PC-9 (cell line): ENCODE results near the gene EGLN2. TPM values are rescaled to one million over a fixed set of nuclear protein-coding genes. Genes with fewer than 3 reads are reported as not detected.

ENCODE experiments used
- BruUV-seq: library from RNA; stranded (reverse); fragments of 400-500 nt; replicated peaks from 2 replicates; lab custom pipeline; 2021; lab: Mats Ljungman, UMichigan
- CTCF ChIA-PET: fragments of 300-600 bp; sonication (Branson Sonifier 250); formaldehyde crosslinking; loops from one replicate; lab custom pipeline; 2022; ENCODE audit warnings: antibody characterized with exemption; lab: Charles Lee
- POLR2A ChIA-PET: fragments of 300-600 bp; sonication (Branson Sonifier 250); formaldehyde crosslinking; loops from one replicate; lab custom pipeline; 2022; ENCODE audit warnings: antibody characterized with exemption; ENCODE audit not compliant: unreplicated experiment; lab: Charles Lee
- DNase-seq, 2 experiments: peaks; one replicate each; pipeline versions ENCODE4 v3.0.0 to v3.0.0-alpha.2; 2015 to 2022; ENCODE audit warnings: mixed read lengths in 1 of 2
- H2AFZ ChIP-seq: fragments of 200-600 bp; sonication (generic); 2 replicates; pipeline ENCODE4 v1.8.1; 2017; ENCODE audit warnings: antibody characterized with exemption
- H3F3A ChIP-seq: fragments of 200-600 bp; sonication (generic); 2 replicates; pipeline ENCODE4 v1.8.1; 2017; ENCODE audit warnings: antibody characterized with exemption, mild to moderate bottlenecking, low read depth; ENCODE audit not compliant: insufficient read depth
- H3K27ac ChIP-seq: fragments of 200-600 bp; sonication (generic); 2 replicates; pipeline ENCODE4 v1.6.1; 2016; ENCODE audit warnings: mixed run types
- H3K27me3 ChIP-seq: fragments of 200-600 bp; sonication (generic); 2 replicates; pipeline ENCODE4 v1.6.1; 2016; ENCODE audit warnings: low read depth, mixed run types; ENCODE audit not compliant: insufficient read depth
- H3K36me3 ChIP-seq: fragments of 200-600 bp; sonication (generic); 2 replicates; pipeline ENCODE4 v1.6.1; 2016; ENCODE audit warnings: low read depth, mixed run types
- H3K4me1 ChIP-seq: fragments of 200-600 bp; sonication (generic); replicated peaks from 2 replicates; pipeline ENCODE4 v1.6.1; 2016; ENCODE audit warnings: mixed run types; ENCODE audit not compliant: insufficient read depth
- H3K4me2 ChIP-seq: fragments of 200-600 bp; sonication (generic); 2 replicates; pipeline ENCODE4 v1.6.1; 2017; ENCODE audit warnings: mixed run types
- H3K4me3 ChIP-seq: fragments of 200-600 bp; sonication (generic); 2 replicates; pipeline ENCODE4 v1.6.1; 2016; ENCODE audit warnings: mixed run types
- H3K79me2 ChIP-seq: fragments of 200-600 bp; sonication (generic); 2 replicates; pipeline ENCODE4 v1.6.1; 2017; ENCODE audit warnings: low read depth, mixed run types
- H3K9me2 ChIP-seq: fragments of 200-600 bp; sonication (generic); 2 replicates; pipeline ENCODE4 v1.8.1; 2017; ENCODE audit warnings: mild to moderate bottlenecking; ENCODE audit not compliant: insufficient read depth
- H3K9me3 ChIP-seq: fragments of 200-600 bp; sonication (generic); 2 replicates; pipeline ENCODE4 v1.8.1; 2016; ENCODE audit warnings: low read depth; ENCODE audit not compliant: insufficient read depth
- H4K20me1 ChIP-seq: fragments of 200-600 bp; sonication (generic); 2 replicates; pipeline ENCODE4 v1.8.1; 2017; ENCODE audit not compliant: insufficient read depth
- EZH2 ChIP-seq: fragments of 200-600 bp; sonication (generic); IDR thresholded peaks from 2 replicates; pipeline ENCODE4 v1.8.0; 2017; ENCODE audit warnings: antibody characterized with exemption, low read depth
- intact Hi-C: fragments of 100-400 bp; cut with micrococcal nuclease; formaldehyde crosslinking; loops from one replicate; pipeline ENCODE4 v1.10.0; 2022; ENCODE audit not compliant: unreplicated experiment
- total RNA-seq: library from RNA; stranded (reverse); gene quantifications from 2 replicates; pipeline ENCODE4 v1.2.3, GENCODE V29; 2021
- TF ChIP-seq, protein P1 (sequence below): fragments of 200-600 bp; sonication (generic); conservative IDR thresholded peaks from 2 replicates; pipeline ENCODE4 v1.6.1; 2017; ENCODE audit warnings: mixed run types, antibody characterized with exemption, mild to moderate bottlenecking, moderate library complexity

The EGLN2 gene
- total RNA-seq, 1 experiment from 2014 or later, result 78.4 TPM

DNA sequence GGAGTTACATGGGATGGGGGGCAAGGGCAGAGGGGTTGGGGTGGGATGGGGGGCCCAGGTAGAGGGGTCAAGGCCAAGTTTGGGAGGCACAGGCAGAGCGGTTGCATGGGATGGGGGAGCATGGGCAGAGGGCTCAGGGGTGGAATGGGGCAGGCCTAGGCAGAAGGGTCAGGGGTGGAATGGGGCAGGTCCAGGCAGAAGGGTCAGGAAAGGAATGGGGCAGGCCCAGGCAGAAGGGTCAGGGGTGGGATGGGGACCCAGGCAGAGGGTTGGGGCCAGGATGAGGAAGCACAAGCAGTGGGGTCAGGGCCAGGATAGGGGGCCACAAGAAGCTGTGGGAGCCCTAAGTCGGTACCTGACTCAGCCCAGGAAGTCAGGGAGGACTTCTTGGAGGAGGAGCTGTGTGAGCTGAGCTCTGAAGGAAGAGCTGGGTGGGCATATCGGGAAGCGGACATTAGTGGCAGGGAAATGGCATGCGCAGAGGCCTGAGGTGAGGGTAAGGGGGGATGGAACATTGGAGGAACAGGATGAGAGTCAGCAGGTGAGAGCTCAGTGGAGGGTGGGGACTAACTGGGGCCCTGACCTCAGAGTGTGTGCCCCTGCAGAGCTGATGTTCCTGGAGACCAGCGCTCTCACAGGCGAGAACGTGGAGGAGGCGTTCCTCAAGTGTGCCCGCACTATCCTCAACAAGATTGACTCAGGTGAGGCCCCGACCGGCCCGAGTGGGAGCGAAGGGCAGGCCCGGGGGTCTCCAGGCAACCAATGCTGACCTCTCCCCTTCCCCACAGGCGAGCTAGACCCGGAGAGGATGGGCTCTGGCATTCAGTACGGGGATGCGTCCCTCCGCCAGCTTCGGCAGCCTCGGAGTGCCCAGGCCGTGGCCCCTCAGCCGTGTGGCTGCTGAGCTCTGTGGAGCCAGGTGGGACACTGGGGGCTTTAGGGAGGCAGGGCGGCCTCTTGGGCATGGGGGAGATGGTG is 12.6 kb upstream of the EGLN2 start:
- Histone ChIP-seq H3K9me2 (no peaks in the 10 kb centered on the region), H3K4me1 (no peaks in the 10 kb centered on the region), H3K79me2 (no peaks in the 10 kb centered on the region), H3K27me3 (no peaks in the 10 kb centered on the region), H3K4me3 (no peak overlapping the region), H4K20me1 (no peaks in the 10 kb centered on the region), H3K9me3 (no peaks in the 10 kb centered on the region), H2AFZ (no peak overlapping the region), H3F3A (peaks cover 4% of the 10 kb centered on the region; the same call in 1 of the 2 replicates), H3K27ac (no peak overlapping the region), H3K36me3 (no peaks in the 10 kb centered on the region), H3K4me2 (no peak overlapping the region)
- no peak for DNase-seq
- intact Hi-C loops, result no loop called here
- no TSS peak for BruUV-seq
- CTCF ChIA-PET, result interaction anchor here (0.5 kb wide), 1 partner anchor 781 kb away, joined by 12 read pairs; no protein-coding TSS in a partner anchor
- POLR2A ChIA-PET, result no interaction called here
- TF ChIP-seq, protein P1, sequence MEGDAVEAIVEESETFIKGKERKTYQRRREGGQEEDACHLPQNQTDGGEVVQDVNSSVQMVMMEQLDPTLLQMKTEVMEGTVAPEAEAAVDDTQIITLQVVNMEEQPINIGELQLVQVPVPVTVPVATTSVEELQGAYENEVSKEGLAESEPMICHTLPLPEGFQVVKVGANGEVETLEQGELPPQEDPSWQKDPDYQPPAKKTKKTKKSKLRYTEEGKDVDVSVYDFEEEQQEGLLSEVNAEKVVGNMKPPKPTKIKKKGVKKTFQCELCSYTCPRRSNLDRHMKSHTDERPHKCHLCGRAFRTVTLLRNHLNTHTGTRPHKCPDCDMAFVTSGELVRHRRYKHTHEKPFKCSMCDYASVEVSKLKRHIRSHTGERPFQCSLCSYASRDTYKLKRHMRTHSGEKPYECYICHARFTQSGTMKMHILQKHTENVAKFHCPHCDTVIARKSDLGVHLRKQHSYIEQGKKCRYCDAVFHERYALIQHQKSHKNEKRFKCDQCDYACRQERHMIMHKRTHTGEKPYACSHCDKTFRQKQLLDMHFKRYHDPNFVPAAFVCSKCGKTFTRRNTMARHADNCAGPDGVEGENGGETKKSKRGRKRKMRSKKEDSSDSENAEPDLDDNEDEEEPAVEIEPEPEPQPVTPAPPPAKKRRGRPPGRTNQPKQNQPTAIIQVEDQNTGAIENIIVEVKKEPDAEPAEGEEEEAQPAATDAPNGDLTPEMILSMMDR, result no peak
- TF ChIP-seq EZH2, result no peak

DNA sequence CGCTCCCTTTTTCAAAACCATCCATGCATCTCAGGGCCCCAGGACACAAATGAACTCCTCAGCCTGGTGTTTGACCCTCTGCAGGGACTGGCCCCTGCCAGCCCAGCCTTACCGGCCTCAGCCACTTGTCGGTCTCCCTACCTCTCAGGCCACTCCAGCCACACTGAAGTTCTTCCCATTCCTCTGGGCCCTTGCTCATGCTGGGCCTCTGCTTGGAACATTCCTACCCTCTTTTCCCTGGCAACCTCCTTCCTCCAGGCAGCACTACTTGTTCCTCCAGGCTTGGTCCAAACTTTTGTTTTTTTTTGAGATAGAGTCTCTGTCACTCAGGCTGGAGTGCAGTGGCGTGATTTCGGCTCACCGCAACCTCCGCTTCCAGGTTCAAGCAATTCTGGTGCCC is 7.6 kb upstream of the EGLN2 start:
- no peaks in the 10 kb centered on the region for H3K9me2 ChIP-seq
- H3K9me3 ChIP-seq, result no peaks in the 10 kb centered on the region
- H3K27ac ChIP-seq, result no peak overlapping the region
- DNase-seq, result no peak
- no peaks in the 10 kb centered on the region for H3K36me3 ChIP-seq
- CTCF ChIA-PET, result no interaction called here
- H4K20me1 ChIP-seq, result no peaks in the 10 kb centered on the region
- no peaks in the 10 kb centered on the region for H3K79me2 ChIP-seq
- H3K4me1 ChIP-seq, result peaks cover 20% of the 10 kb centered on the region
- intact Hi-C loops, result no loop called here
- no TSS peak for BruUV-seq
- H3K27me3 ChIP-seq, result no peaks in the 10 kb centered on the region
- H3F3A ChIP-seq, result peaks cover 24% of the 10 kb centered on the region
- H3K4me3 ChIP-seq, result no peak overlapping the region
- TF ChIP-seq EZH2, result no peak
- TF ChIP-seq, protein P1, result no peak
- H3K4me2 ChIP-seq, result no peak overlapping the region
- no peak overlapping the region for H2AFZ ChIP-seq
- POLR2A ChIA-PET, result no interaction called here

DNA sequence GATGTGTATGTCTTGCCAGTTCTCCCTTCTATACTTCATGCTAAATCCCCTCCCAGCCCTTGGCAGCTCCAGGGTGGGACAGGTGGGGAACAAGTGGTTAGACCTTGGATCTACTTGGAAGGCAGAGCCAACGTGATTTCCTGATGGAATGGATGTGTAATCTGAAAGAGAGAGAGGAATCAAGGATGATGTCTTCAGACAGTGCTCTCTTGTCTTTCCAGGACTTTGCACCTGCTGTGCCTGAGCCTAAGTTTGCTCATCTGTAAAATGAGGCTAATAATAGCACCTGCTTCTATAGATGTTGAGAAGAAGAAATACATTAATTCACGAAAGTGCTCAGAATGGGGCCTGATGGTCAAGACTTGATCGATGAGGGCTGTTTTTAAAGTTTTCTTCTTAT is 7.0 kb upstream of the EGLN2 start:
- Histone ChIP-seq H4K20me1 (no peaks in the 10 kb centered on the region), H3K4me3 (no peak overlapping the region), H3K27me3 (no peaks in the 10 kb centered on the region), H2AFZ (no peak overlapping the region), H3F3A (peaks cover 24% of the 10 kb centered on the region), H3K27ac (peak overlapping the region; percentile 33), H3K4me1 (peaks cover 20% of the 10 kb centered on the region), H3K9me2 (no peaks in the 10 kb centered on the region), H3K9me3 (no peaks in the 10 kb centered on the region), H3K79me2 (no peaks in the 10 kb centered on the region), H3K4me2 (peak overlapping the region; percentile 53; the same call in 1 of the 2 replicates), H3K36me3 (no peaks in the 10 kb centered on the region)
- TF ChIP-seq, protein P1, result no peak
- no peak for TF ChIP-seq EZH2
- no TSS peak for BruUV-seq
- no peak for DNase-seq
- ChIA-PET POLR2A (no interaction called here), CTCF (no interaction called here)
- intact Hi-C loops, result no loop called here
